K562 (cell line): ENCODE data around the gene FN3K. TPM values are rescaled to one million over a fixed set of nuclear protein-coding genes. Genes with fewer than 3 reads are reported as not detected.

Experiments used
- ATAC-seq: fragments of 200-7000 bp; cut with Tn5 transposase; 3 replicates; pipeline ENCODE4 v1.9.1; 2020; ENCODE audit warnings: moderate library complexity
- BruUV-seq: library from RNA; stranded (reverse); fragments of 400-500 nt; replicated peaks from 2 replicates; lab custom pipeline; 2021; lab: Mats Ljungman, UMichigan
- CTCF ChIA-PET: fragments of 300-600 bp; formaldehyde crosslinking; extraction: SDS; loops from one replicate; lab custom pipeline; 2021; ENCODE audit warnings: low intra/inter-chr PET ratio; lab: Yijun Ruan, JAX
- POLR2A ChIA-PET: fragments of 300-600, 350-650 bp; sonication (Branson Sonifier 250); formaldehyde crosslinking; extraction: SDS; loops from one replicate; lab custom pipeline; 2021; ENCODE audit warnings: antibody characterized with exemption, inconsistent platforms; lab: Yijun Ruan, JAX
- DNase-seq, 4 experiments: peaks; one replicate each; pipeline versions ENCODE4 v3.0.0 to v3.0.0-alpha.2; 2011 to 2018; ENCODE audit warnings: low spot score in 3 of 4, mixed read lengths in 3 of 4; ENCODE audit errors: extremely low read depth in 1 of 4
- FAIRE-seq: peaks from 2 replicates; lab custom pipeline; 2011; peaks lifted over from hg19 to GRCh38; lab: Jason Lieb, UNC
- H2AFZ ChIP-seq: 2 replicates; pipeline ENCODE4 v1.6.0; 2011; ENCODE audit warnings: low read depth, low read length, control low read depth, inconsistent platforms
- H3K27ac ChIP-seq: fragments of 200-600 bp; 3 replicates; pipeline ENCODE4 v1.8.0; 2011; ENCODE audit warnings: low read depth, mild to moderate bottlenecking, control low read depth, inconsistent platforms, low read length, moderate library complexity, mixed read lengths; ENCODE audit errors: extremely low read depth
- H3K27me3 ChIP-seq, 2 experiments: fragments of 300-600 bp in 1 of 2; 2 replicates in 1 of 2; 3 replicates in 1 of 2; pipeline versions ENCODE4 v1.6.0 to v1.8.0; 2011; ENCODE audit warnings: inconsistent platforms in 2 of 2, low read length in 2 of 2, mild to moderate bottlenecking in 1 of 2, mixed read lengths in 1 of 2, moderate library complexity in 1 of 2; ENCODE audit not compliant: control insufficient read depth in 2 of 2, insufficient read depth in 2 of 2
- H3K36me3 ChIP-seq: fragments of 300-600 bp; 3 replicates; pipeline ENCODE4 v1.8.0; 2011; ENCODE audit warnings: mild to moderate bottlenecking, low read length, inconsistent platforms; ENCODE audit not compliant: control insufficient read depth, insufficient read depth
- H3K4me1 ChIP-seq, 2 experiments: fragments of 200-600 bp in 1 of 2; replicated peaks in 1 of 2; 2 replicates in 1 of 2; 3 replicates in 1 of 2; pipeline versions ENCODE4 v1.5.1 to v1.8.0; 2011; ENCODE audit warnings: inconsistent platforms in 2 of 2, low read length in 2 of 2, mild to moderate bottlenecking in 1 of 2, mixed read lengths in 1 of 2, moderate library complexity in 1 of 2; ENCODE audit not compliant: control insufficient read depth in 2 of 2, insufficient read depth in 2 of 2
- H3K4me2 ChIP-seq: 2 replicates; pipeline ENCODE4 v1.6.1; 2011; ENCODE audit warnings: low read length, control low read depth, inconsistent platforms, mixed read lengths; ENCODE audit not compliant: insufficient read depth
- H3K4me3 ChIP-seq: fragments of 200-600 bp; sonication (generic), shearing (Covaris generic); 2 replicates; pipeline ENCODE4 v1.5.1; 2016; ENCODE audit warnings: control low read depth, inconsistent platforms
- H3K79me2 ChIP-seq: fragments of 200-600 bp; 3 replicates; pipeline ENCODE4 v1.8.0; 2011; ENCODE audit warnings: low read length, inconsistent platforms; ENCODE audit not compliant: control insufficient read depth, insufficient read depth
- H3K9ac ChIP-seq, 2 experiments: 2 replicates each; pipeline versions ENCODE4 v1.6.0 to v1.6.1; 2011; ENCODE audit warnings: low read depth in 2 of 2, low read length in 2 of 2, control low read depth in 1 of 2, inconsistent platforms in 1 of 2, mild to moderate bottlenecking in 1 of 2, mixed read lengths in 1 of 2; ENCODE audit not compliant: insufficient read depth in 1 of 2
- H3K9me1 ChIP-seq: one replicate; pipeline ENCODE4 v1.6.0; 2011; ENCODE audit warnings: inconsistent platforms, mild to moderate bottlenecking, low read length, moderate library complexity; ENCODE audit not compliant: control insufficient read depth, insufficient read depth
- H3K9me3 ChIP-seq: replicated peaks from 2 replicates; pipeline ENCODE4 v1.5.1; 2011; ENCODE audit warnings: low read depth, low read length, inconsistent platforms; ENCODE audit not compliant: control insufficient read depth, insufficient read depth
- H4K20me1 ChIP-seq: replicated peaks from 2 replicates; pipeline ENCODE4 v1.6.1; 2011; ENCODE audit warnings: low read length, inconsistent platforms, mixed read lengths; ENCODE audit not compliant: control insufficient read depth, insufficient read depth
- CREB5 ChIP-seq: fragments of 250-450 bp; sonication (Bioruptor Pico); IDR thresholded peaks from 2 replicates; pipeline ENCODE4 v1.5.0; 2020; ENCODE audit warnings: mild to moderate bottlenecking
- GTF2A2 ChIP-seq: IDR thresholded peaks from 2 replicates; pipeline ENCODE4 v1.6.1; 2016; ENCODE audit warnings: mild to moderate bottlenecking, missing genetic modification characterization, missing compliant biosample characterization
- HBP1 ChIP-seq: fragments of 450-650 bp; formaldehyde crosslinking; IDR thresholded peaks from 2 replicates; pipeline ENCODE4 v1.4.0; 2022; ENCODE audit warnings: missing genetic modification characterization
- HMBOX1 ChIP-seq: sonication (generic); IDR thresholded peaks from 2 replicates; pipeline ENCODE4 v1.6.1; 2016
- HNRNPH1 ChIP-seq: fragments of 200-400 bp; formaldehyde crosslinking; optimal IDR thresholded peaks from 2 replicates; pipeline ENCODE3; 2017; ENCODE audit warnings: low read depth, mild to moderate bottlenecking, low read length, moderate library complexity
- HNRNPLL ChIP-seq: fragments of 200-400 bp; formaldehyde crosslinking; IDR thresholded peaks from 2 replicates; pipeline ENCODE4 v1.6.1; 2017; ENCODE audit warnings: low read length, low read depth, mild to moderate bottlenecking; ENCODE audit not compliant: poor library complexity, severe bottlenecking
- KLF1 ChIP-seq: fragments of 450-650 bp; IDR thresholded peaks from 2 replicates; pipeline ENCODE4 v1.6.1; 2016; ENCODE audit warnings: missing genetic modification characterization, missing compliant biosample characterization
- MTF1 ChIP-seq: fragments of 250-450 bp; sonication (Bioruptor Pico); IDR thresholded peaks from 2 replicates; pipeline ENCODE4 v1.9.0; 2021; ENCODE audit warnings: moderate library complexity, mild to moderate bottlenecking, inconsistent platforms, borderline replicate concordance
- PPARD ChIP-seq: fragments of 250-450 bp; sonication (Bioruptor Pico); IDR thresholded peaks from 2 replicates; pipeline ENCODE4 v1.8.0; 2022; ENCODE audit warnings: inconsistent platforms, mild to moderate bottlenecking, moderate library complexity
- STAT5A ChIP-seq: IDR thresholded peaks from 2 replicates; pipeline ENCODE4 v1.6.1; 2012; ENCODE audit warnings: low read length, inconsistent platforms, borderline replicate concordance
- TCF7L2 ChIP-seq: fragments of 150-350 bp; IDR thresholded peaks from 2 replicates; pipeline ENCODE4 v1.6.1; 2016; ENCODE audit warnings: low read depth, mild to moderate bottlenecking, low read length, moderate library complexity
- TFAM ChIP-seq: fragments of 250-450 bp; sonication (Bioruptor Pico); conservative IDR thresholded peaks from 2 replicates; pipeline ENCODE4 v1.5.0; 2021; ENCODE audit warnings: mild to moderate bottlenecking, moderate library complexity
- ZBTB17 ChIP-seq: fragments of 450-650 bp; formaldehyde crosslinking; IDR thresholded peaks from 2 replicates; pipeline ENCODE4 v1.4.0; 2020; ENCODE audit warnings: mild to moderate bottlenecking
- ZNF134 ChIP-seq: fragments of 250-450 bp; sonication (Bioruptor Pico); conservative IDR thresholded peaks from 2 replicates; pipeline ENCODE4 v1.4.0; 2020
- ZNF445 ChIP-seq: fragments of 250-450 bp; sonication (Bioruptor Pico); IDR thresholded peaks from 2 replicates; pipeline ENCODE4 v1.4.0; 2020; ENCODE audit warnings: low read depth, mild to moderate bottlenecking, moderate library complexity
- ZSCAN29 ChIP-seq: fragments of 450-650 bp; IDR thresholded peaks from 2 replicates; pipeline ENCODE4 v1.6.1; 2017
- WGBS: fragments of 100-300 bp; shearing (Covaris generic); methylation state at CpG from one replicate; pipeline ENCODE4 v1.1.6; 2016; ENCODE audit warnings: low coverage, mixed read lengths; ENCODE audit not compliant: insufficient coverage; ENCODE audit errors: missing lambda C conversion rate; 5-methylcytosine and 5-hydroxymethylcytosine counted together
- in situ Hi-C: fragments of 300-500 bp; cut with MboI; formaldehyde crosslinking; loops from 4 replicates; pipeline ENCODE4 v1.15.0; 2018; ENCODE audit warnings: inconsistent platforms, mixed read lengths
- intact Hi-C: fragments of 100-400 bp; cut with micrococcal nuclease; formaldehyde crosslinking; loops from 2 replicates; pipeline ENCODE4 v1.14.2; 2022
- polyA plus RNA-seq, 8 experiments: library from polyadenylated mRNA; depleted of rRNA in 4 of 8; stranded (reverse) in 5 of 8; unstranded in 3 of 8; fragments of >200 nt; fragmentation: Nextera tagmentation in 2 of 8; fragmentation: Illumina TruSeq in 1 of 8; extraction: Ambion mirVana in 2 of 8; extraction: Trizol in 1 of 8; gene quantifications; 2 replicates each; pipeline versions ENCODE4 v1.2.1 to v1.2.3, GENCODE V29; 2011 to 2014; ENCODE audit warnings: inconsistent platforms in 1 of 8, missing spikeins in 1 of 8
- total RNA-seq, 7 experiments: library from RNA; depleted of rRNA in 6 of 7; stranded (reverse); fragments of >200 nt in 6 of 7; fragmentation: Illumina TruSeq in 2 of 7; extraction: Trizol in 2 of 7; gene quantifications; 2 replicates each; pipeline versions ENCODE4 v1.2.1 to v1.2.3, GENCODE V29; 2011 to 2021; ENCODE audit warnings: low replicate concordance in 1 of 7

Gene FN3K
- total and polyA plus RNA-seq, 9 of the 15 experiments (the other 6 are each of a cell fraction or from before 2014, with no cell fraction given), result 0.08 to 22.7 (median 3.8) TPM

GRCh38 chr17:82745524-82745923 is 10.1 kb downstream of the FN3K start:
- in situ Hi-C loops, result no loop called here
- ATAC-seq, result no peak

More at GRCh38 chr17:82745524-82745923, 10.1 kb downstream of the FN3K start:
- H3K9ac ChIP-seq, result no peak overlapping the region
- TF ChIP-seq KLF1 (tag) (no peak), HNRNPLL (no peak), TCF7L2 (no peak), GTF2A2 (no peak), STAT5A (no peak), TFAM (CRISPR knock-in tag) (no peak), MTF1 (CRISPR knock-in tag) (no peak), ZBTB17 (no peak), HBP1 (CRISPR knock-in tag) (no peak), ZNF445 (CRISPR knock-in tag) (no peak), HNRNPH1 (no peak), ZSCAN29 (no peak), CREB5 (CRISPR knock-in tag) (no peak), HMBOX1 (no peak), ZNF134 (CRISPR knock-in tag) (no peak), PPARD (CRISPR knock-in tag) (no peak)
- TF ChIP-seq, all 486 proteins: peak for 0
- BruUV-seq, result no TSS peak
- H3K4me3 ChIP-seq, result no peak overlapping the region
- H2AFZ ChIP-seq, result no peak overlapping the region
- H3K4me2 ChIP-seq, result no peak overlapping the region
- no peaks in the 10 kb centered on the region for H4K20me1 ChIP-seq
- FAIRE-seq, result no peak
- 32% methylated on average over 8 of the region's 8 CpGs for WGBS
- DNase-seq, result no peak
- POLR2A ChIA-PET, result interaction anchor here (0.6 kb wide), 1 partner anchor 227 kb away, joined by 3 read pairs; no protein-coding TSS in a partner anchor
- peaks cover 42% of the 10 kb centered on the region for H3K36me3 ChIP-seq
- H3K27ac ChIP-seq, result no peak overlapping the region
- H3K27me3 ChIP-seq, result no peaks in the 10 kb centered on the region
- peaks cover 30% of the 10 kb centered on the region for H3K9me3 ChIP-seq
- CTCF ChIA-PET, result no interaction called here
- intact Hi-C loops, result no loop called here
- H3K4me1 ChIP-seq, result peaks cover 0 to 13% of the 10 kb centered on the region in 2 experiments; a peak in 2 of 5 replicates
- H3K79me2 ChIP-seq, result no peaks in the 10 kb centered on the region
- no peaks in the 10 kb centered on the region for H3K9me1 ChIP-seq
